ENCODE results near the gene NWD2. TPM values are rescaled to one million over a fixed set of nuclear protein-coding genes. Genes with fewer than 3 reads are reported as not detected.

Gene NWD2
- polyA plus RNA-seq, 1 donor from 2014 or later, result 0.06 TPM

GRCh38 chr4:37452952-37453280 lies 208.4 kb downstream of the NWD2 start:
- H3K4me2 ChIP-seq (ENCODE audit: low read length), result peak overlapping the region; percentile 35
- H3K36me3 ChIP-seq (ENCODE audit: insufficient read depth, low read length), result no peaks in the 10 kb centered on the region
- no peaks in the 10 kb centered on the region for H3F3A ChIP-seq (ENCODE audit: insufficient read depth, low read length, poor library complexity, severe bottlenecking)
- H3K4me3 ChIP-seq (ENCODE audit: low read length), result peak overlapping the region; percentile 78
- TF ChIP-seq MXI1 (conservative IDR thresholded peaks at IDR 0.05; ENCODE audit: poor library complexity, severe bottlenecking) (no peak), POLR2AphosphoS5 (IDR thresholded peaks at IDR 0.05) (no peak), CTCF (IDR thresholded peaks at IDR 0.05; ENCODE audit: poor library complexity, severe bottlenecking) (peak; percentile 74), SMC3 (conservative IDR thresholded peaks at IDR 0.05; ENCODE audit: poor library complexity) (peak; percentile 71), RAD21 (conservative IDR thresholded peaks at IDR 0.05) (peak; percentile 71)
- H2AFZ ChIP-seq (ENCODE audit: low read depth, low read length), result no peak overlapping the region
- H3K9me2 ChIP-seq (ENCODE audit: insufficient read depth, low read length), result no peaks in the 10 kb centered on the region
- no peak overlapping the region for H3K27ac ChIP-seq (ENCODE audit: low read length)
- no peak overlapping the region for H3K9ac ChIP-seq (ENCODE audit: low read length)
- no peaks in the 10 kb centered on the region for H4K20me1 ChIP-seq (ENCODE audit: insufficient read depth)
- H3K9me3 ChIP-seq (ENCODE audit: low read length), result no peaks in the 10 kb centered on the region
- peaks cover 25% of the 10 kb centered on the region for H3K27me3 ChIP-seq (ENCODE audit: insufficient read depth, low read depth, low read length)
- H3K79me2 ChIP-seq (replicated peaks; ENCODE audit: insufficient read depth, low read length), result no peaks in the 10 kb centered on the region

- Histone ChIP-seq H3F3A (ENCODE audit: insufficient read depth, low read length, poor library complexity, severe bottlenecking) (no peaks in the 10 kb centered on the region), H3K36me3 (ENCODE audit: insufficient read depth, low read length) (no peaks in the 10 kb centered on the region), H3K9ac (ENCODE audit: low read length) (peak overlapping the region; percentile 35), H2AFZ (ENCODE audit: low read depth, low read length) (no peak overlapping the region), H3K9me2 (ENCODE audit: insufficient read depth, low read length) (no peaks in the 10 kb centered on the region), H3K4me3 (ENCODE audit: low read length) (peak overlapping the region; percentile 78), H3K27me3 (ENCODE audit: insufficient read depth, low read depth, low read length) (peaks cover 25% of the 10 kb centered on the region), H3K27ac (ENCODE audit: low read length) (no peak overlapping the region), H3K4me2 (ENCODE audit: low read length) (peak overlapping the region; percentile 35), H3K79me2 (replicated peaks; ENCODE audit: insufficient read depth, low read length) (no peaks in the 10 kb centered on the region), H4K20me1 (ENCODE audit: insufficient read depth) (no peaks in the 10 kb centered on the region), H3K9me3 (ENCODE audit: low read length) (no peaks in the 10 kb centered on the region)
- TF ChIP-seq REST (IDR thresholded peaks at IDR 0.05; ENCODE audit: borderline replicate concordance) (no peak), MXI1 (conservative IDR thresholded peaks at IDR 0.05; ENCODE audit: poor library complexity, severe bottlenecking) (peak; percentile 47), CTCF (IDR thresholded peaks at IDR 0.05; ENCODE audit: poor library complexity, severe bottlenecking) (peak; percentile 33), TAF1 (IDR thresholded peaks at IDR 0.05; ENCODE audit: low read depth) (peak; percentile 49), POLR2AphosphoS5 (IDR thresholded peaks at IDR 0.05) (no peak), RAD21 (conservative IDR thresholded peaks at IDR 0.05) (peak; percentile 28)
These were observed 208.9 kb downstream of the NWD2 start for GRCh38 chr4:37453281-37453998.
